DOHH2 (cell line): ENCODE data around the gene DNAJC22.
"Not testable (repeated sequence)": the region's sequence is repeated elsewhere in the genome, so short reads cannot be mapped to it uniquely, and the experiment has no call there.

Experiments used
- EZH2phosphoT487 ChIP-seq: fragments of 200-600 bp; sonication (generic); IDR thresholded peaks from 2 replicates; pipeline ENCODE4 v1.6.1; 2017; ENCODE audit warnings: borderline replicate concordance, mild to moderate bottlenecking, antibody characterized with exemption, low read length, moderate library complexity, mixed read lengths
- TF ChIP-seq, protein P1 (sequence below): fragments of 200-600 bp; sonication (generic); IDR thresholded peaks from one replicate; pipeline ENCODE4 v1.5.1; 2014; ENCODE audit warnings: antibody characterized with exemption, mild to moderate bottlenecking, low read depth, low read length; ENCODE audit not compliant: poor library complexity, severe bottlenecking

DNA sequence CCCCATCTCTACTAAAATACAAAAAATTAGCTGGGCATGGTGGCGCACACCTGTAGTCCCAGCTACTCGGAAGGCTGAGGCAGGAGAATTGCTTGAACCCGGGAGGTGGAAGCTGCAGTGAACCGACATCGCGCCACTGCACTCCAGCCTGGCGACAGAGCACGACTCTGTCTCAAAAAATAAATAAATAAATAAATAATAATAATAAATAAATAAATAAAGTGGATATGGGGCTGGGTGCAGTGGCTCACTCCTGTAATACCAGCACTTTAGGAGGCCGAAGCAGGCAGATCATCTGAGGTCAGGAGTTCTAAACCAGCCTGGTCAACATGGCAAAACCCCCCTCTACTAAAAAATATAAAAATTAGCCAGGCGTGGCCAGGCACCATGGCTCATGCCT is 29.6 kb upstream of the DNAJC22 start:
- TF ChIP-seq, protein P1, sequence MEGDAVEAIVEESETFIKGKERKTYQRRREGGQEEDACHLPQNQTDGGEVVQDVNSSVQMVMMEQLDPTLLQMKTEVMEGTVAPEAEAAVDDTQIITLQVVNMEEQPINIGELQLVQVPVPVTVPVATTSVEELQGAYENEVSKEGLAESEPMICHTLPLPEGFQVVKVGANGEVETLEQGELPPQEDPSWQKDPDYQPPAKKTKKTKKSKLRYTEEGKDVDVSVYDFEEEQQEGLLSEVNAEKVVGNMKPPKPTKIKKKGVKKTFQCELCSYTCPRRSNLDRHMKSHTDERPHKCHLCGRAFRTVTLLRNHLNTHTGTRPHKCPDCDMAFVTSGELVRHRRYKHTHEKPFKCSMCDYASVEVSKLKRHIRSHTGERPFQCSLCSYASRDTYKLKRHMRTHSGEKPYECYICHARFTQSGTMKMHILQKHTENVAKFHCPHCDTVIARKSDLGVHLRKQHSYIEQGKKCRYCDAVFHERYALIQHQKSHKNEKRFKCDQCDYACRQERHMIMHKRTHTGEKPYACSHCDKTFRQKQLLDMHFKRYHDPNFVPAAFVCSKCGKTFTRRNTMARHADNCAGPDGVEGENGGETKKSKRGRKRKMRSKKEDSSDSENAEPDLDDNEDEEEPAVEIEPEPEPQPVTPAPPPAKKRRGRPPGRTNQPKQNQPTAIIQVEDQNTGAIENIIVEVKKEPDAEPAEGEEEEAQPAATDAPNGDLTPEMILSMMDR = not testable (repeated sequence)
- TF ChIP-seq EZH2phosphoT487 = not testable (repeated sequence)
